ENCODE results near the gene CDK11A.
A peak's percentile ranks its signal among the peaks of the same experiment; 100 is the strongest.
"Not testable (repeated sequence)": the region's sequence is repeated elsewhere in the genome, so short reads cannot be mapped to it uniquely, and the experiment has no call there.

The CDK11A gene

GRCh38 chr1:1689526-1689925 is 34.6 kb downstream of the CDK11A start:
- not testable (repeated sequence) for DNase-seq (ENCODE audit: insufficient read length, low spot score); FAIRE-seq

GRCh38 chr1:1687846-1688245 is 36.3 kb downstream of the CDK11A start:
- no peak for FAIRE-seq
- no peak for DNase-seq (ENCODE audit: insufficient read length, low spot score)

- no peak for FAIRE-seq
- no peak for DNase-seq (ENCODE audit: insufficient read length, low spot score)
Measured at GRCh38 chr1:1684031-1684681, 40.0 kb downstream of the CDK11A start.

GRCh38 chr1:1683104-1683905 is 40.9 kb downstream of the CDK11A start:
- FAIRE-seq: no peak
- DNase-seq (ENCODE audit: insufficient read length, low spot score): no peak

GRCh38 chr1:1680912-1681273 is 43.3 kb downstream of the CDK11A start:
- FAIRE-seq (no peak), DNase-seq (ENCODE audit: insufficient read length, low spot score) (no peak)

- DNase-seq (ENCODE audit: insufficient read length, low spot score) (no peak), FAIRE-seq (no peak)
Measured at GRCh38 chr1:1680031-1680911, 43.9 kb downstream of the CDK11A start.

- DNase-seq (ENCODE audit: insufficient read length, low spot score) (peak; percentile 68), FAIRE-seq (no peak)
Measured at GRCh38 chr1:1678581-1679380, 45.4 kb downstream of the CDK11A start.

- DNase-seq (ENCODE audit: insufficient read length, low spot score) (peak; percentile 82), FAIRE-seq (peak; percentile 92)
Measured at GRCh38 chr1:1677718-1678580, 46.2 kb downstream of the CDK11A start.

GRCh38 chr1:1676087-1676486 is 48.1 kb downstream of the CDK11A start:
- FAIRE-seq; DNase-seq (ENCODE audit: insufficient read length, low spot score): not testable (repeated sequence)

- peak; percentile 96 for FAIRE-seq
- not testable (repeated sequence) for DNase-seq (ENCODE audit: insufficient read length, low spot score)
Measured at GRCh38 chr1:1675218-1675617, 48.9 kb downstream of the CDK11A start.

GRCh38 chr1:1674806-1675205 is 49.4 kb downstream of the CDK11A start:
- DNase-seq (ENCODE audit: insufficient read length, low spot score); FAIRE-seq: not testable (repeated sequence)

- DNase-seq (ENCODE audit: insufficient read length, low spot score): no peak
- FAIRE-seq: no peak
Measured at GRCh38 chr1:1672181-1672965, 51.8 kb downstream of the CDK11A start.

- FAIRE-seq (no peak), DNase-seq (ENCODE audit: insufficient read length, low spot score) (no peak)
Measured at GRCh38 chr1:1671365-1672119, 52.6 kb downstream of the CDK11A start.

- FAIRE-seq (no peak), DNase-seq (ENCODE audit: insufficient read length, low spot score) (no peak)
Measured at GRCh38 chr1:1670866-1671265, 53.3 kb downstream of the CDK11A start.

GRCh38 chr1:1669468-1670440 is 54.4 kb downstream of the CDK11A start:
- FAIRE-seq (no peak), DNase-seq (ENCODE audit: insufficient read length, low spot score) (no peak)

GRCh38 chr1:1666526-1666925 is 57.6 kb downstream of the CDK11A start:
- FAIRE-seq: no peak
- DNase-seq (ENCODE audit: insufficient read length, low spot score): no peak

GRCh38 chr1:1665815-1666251 is 58.3 kb downstream of the CDK11A start:
- no peak for DNase-seq (ENCODE audit: insufficient read length, low spot score)
- FAIRE-seq: no peak

Measured in GM19239 (cell line).